H1 (cell line): ENCODE data around the gene KRT85. TPM values are rescaled to one million over a fixed set of nuclear protein-coding genes. Genes with fewer than 3 reads are reported as not detected.

Experiments
- CTCF ChIA-PET: fragments of 300-600 bp; sonication (Branson Sonifier 250); formaldehyde crosslinking; loops from one replicate; lab custom pipeline; 2021; ENCODE audit not compliant: partially characterized antibody; lab: Charles Lee
- POLR2A ChIA-PET: fragments of 300-600 bp; sonication (Branson Sonifier 250); formaldehyde crosslinking; loops from one replicate; lab custom pipeline; 2021; ENCODE audit warnings: inconsistent platforms; ENCODE audit not compliant: partially characterized antibody; lab: Charles Lee
- DNase-seq, 2 experiments: peaks; one replicate each; pipeline versions ENCODE4 v3.0.0 to v3.0.0-alpha.2; 2010 to 2022; ENCODE audit warnings: low spot score in 2 of 2, low read depth in 1 of 2, mixed read lengths in 1 of 2
- FAIRE-seq: peaks from 2 replicates; lab custom pipeline; 2011; peaks lifted over from hg19 to GRCh38; lab: Jason Lieb, UNC
- H2AFZ ChIP-seq: 2 replicates; pipeline ENCODE4 v1.8.1; 2012; ENCODE audit warnings: low read length, inconsistent platforms
- H2AK5ac ChIP-seq: 2 replicates; pipeline ENCODE4 v1.6.1; 2013; ENCODE audit warnings: low read depth, low read length
- H2BK120ac ChIP-seq: replicated peaks from 2 replicates; pipeline ENCODE3; 2013; ENCODE audit warnings: low read depth, low read length, inconsistent platforms
- H2BK12ac ChIP-seq: 2 replicates; pipeline ENCODE4 v1.6.1; 2013; ENCODE audit warnings: low read depth, low read length
- H2BK15ac ChIP-seq: 2 replicates; pipeline ENCODE4 v1.6.1; 2013; ENCODE audit warnings: low read length
- H2BK20ac ChIP-seq: 2 replicates; pipeline ENCODE4 v1.6.1; 2013; ENCODE audit warnings: low read length
- H2BK5ac ChIP-seq: 2 replicates; pipeline ENCODE4 v1.6.1; 2013; ENCODE audit warnings: low read depth, low read length
- H3K14ac ChIP-seq: 2 replicates; pipeline ENCODE4 v1.6.1; 2013; ENCODE audit warnings: inconsistent platforms; ENCODE audit not compliant: insufficient read length
- H3K18ac ChIP-seq: 2 replicates; pipeline ENCODE4 v1.6.1; 2013; ENCODE audit warnings: low read length; ENCODE audit errors: extremely low read depth
- H3K23ac ChIP-seq: 2 replicates; pipeline ENCODE4 v1.6.1; 2013; ENCODE audit warnings: inconsistent platforms; ENCODE audit not compliant: insufficient read length
- H3K23me2 ChIP-seq: 2 replicates; pipeline ENCODE4 v1.6.1; 2013; ENCODE audit warnings: low read depth, low read length
- H3K27ac ChIP-seq: 2 replicates; pipeline ENCODE4 v1.6.1; 2011; ENCODE audit warnings: low read depth, low read length, inconsistent platforms
- H3K27me3 ChIP-seq, 4 experiments: replicated peaks in 1 of 4; 1 replicate in 1 of 4; 2 replicates in 3 of 4; pipeline versions ENCODE4 v1.6.1 to v1.8.1; 2011 to 2013; ENCODE audit warnings: low read length in 3 of 4, mild to moderate bottlenecking in 3 of 4, inconsistent platforms in 2 of 4, mixed read lengths in 2 of 4, moderate library complexity in 1 of 4; ENCODE audit not compliant: control insufficient read depth in 3 of 4, insufficient read depth in 3 of 4; ENCODE audit errors: extremely low read depth in 1 of 4
- H3K36me3 ChIP-seq, 4 experiments: 2 replicates each; pipeline versions ENCODE4 v1.6.1 to v1.8.1; 2011 to 2013; ENCODE audit warnings: mild to moderate bottlenecking in 4 of 4, low read length in 3 of 4, moderate library complexity in 2 of 4, control low read depth in 1 of 4, inconsistent platforms in 1 of 4; ENCODE audit not compliant: insufficient read depth in 4 of 4, control insufficient read depth in 2 of 4
- H3K4ac ChIP-seq: replicated peaks from 2 replicates; pipeline ENCODE3; 2013; ENCODE audit warnings: low read length, low read depth, mixed read lengths, inconsistent platforms; ENCODE audit not compliant: insufficient read length
- H3K4me1 ChIP-seq, 4 experiments: replicated peaks in 1 of 4; 1 replicate in 1 of 4; 2 replicates in 3 of 4; pipeline versions ENCODE4 v1.6.1 to v1.8.1; 2011 to 2013; ENCODE audit warnings: low read length in 3 of 4, inconsistent platforms in 2 of 4, mixed read lengths in 1 of 4; ENCODE audit not compliant: insufficient read depth in 4 of 4, control insufficient read depth in 3 of 4
- H3K4me2 ChIP-seq, 2 experiments: 2 replicates each; pipeline versions ENCODE4 v1.6.1 to v1.8.1; 2011 to 2013; ENCODE audit warnings: low read depth in 2 of 2, low read length in 2 of 2, control low read depth in 1 of 2, inconsistent platforms in 1 of 2, mild to moderate bottlenecking in 1 of 2; ENCODE audit not compliant: insufficient read depth in 1 of 2
- H3K4me3 ChIP-seq, 4 experiments: fragments of 200-600, 300-600 bp in 1 of 4; sonication (generic), shearing (Covaris generic), sonication (Bioruptor Twin) in 1 of 4; 2 replicates each; pipeline versions ENCODE4 v1.5.1 to v1.8.1; 2011 to 2016; ENCODE audit warnings: low read length in 4 of 4, low read depth in 3 of 4, control low read depth in 2 of 4, inconsistent platforms in 2 of 4, mild to moderate bottlenecking in 2 of 4, mixed read lengths in 1 of 4, moderate library complexity in 1 of 4; ENCODE audit not compliant: insufficient read depth in 2 of 4; ENCODE audit errors: extremely low read depth in 1 of 4
- H3K56ac ChIP-seq: replicated peaks from 2 replicates; pipeline ENCODE3; 2013; ENCODE audit warnings: low read depth, mild to moderate bottlenecking, mixed read lengths, low read length, inconsistent platforms; ENCODE audit not compliant: insufficient read length
- H3K79me1 ChIP-seq: 2 replicates; pipeline ENCODE4 v1.6.1; 2013; ENCODE audit warnings: low read depth, low read length, control low read depth
- H3K79me2 ChIP-seq, 2 experiments: 2 replicates each; pipeline versions ENCODE4 v1.6.1 to v1.8.1; 2012 to 2013; ENCODE audit warnings: low read length in 2 of 2, mild to moderate bottlenecking in 2 of 2, inconsistent platforms in 1 of 2; ENCODE audit not compliant: insufficient read depth in 2 of 2, control insufficient read depth in 1 of 2
- H3K9ac ChIP-seq, 4 experiments: replicated peaks in 1 of 4; 1 replicate in 1 of 4; 2 replicates in 3 of 4; pipeline versions ENCODE4 v1.6.1 to v1.8.1; 2011 to 2013; ENCODE audit warnings: low read depth in 3 of 4, low read length in 3 of 4, control low read depth in 2 of 4, mild to moderate bottlenecking in 2 of 4, moderate library complexity in 2 of 4, inconsistent platforms in 1 of 4; ENCODE audit errors: extremely low read depth in 1 of 4
- H3K9me3 ChIP-seq, 2 experiments: 2 replicates each; pipeline versions ENCODE4 v1.6.1 to v1.8.1; 2012 to 2013; ENCODE audit warnings: mild to moderate bottlenecking in 2 of 2, moderate library complexity in 2 of 2, control low read depth in 1 of 2, inconsistent platforms in 1 of 2, low read depth in 1 of 2, low read length in 1 of 2, mixed read lengths in 1 of 2; ENCODE audit not compliant: insufficient read depth in 2 of 2
- H4K20me1 ChIP-seq, 2 experiments: replicated peaks in 1 of 2; 2 replicates each; pipeline versions ENCODE3 to v1.8.1; 2011 to 2013; ENCODE audit warnings: inconsistent platforms in 2 of 2, low read length in 2 of 2, mild to moderate bottlenecking in 1 of 2; ENCODE audit not compliant: insufficient read depth in 2 of 2, control insufficient read depth in 1 of 2
- H4K5ac ChIP-seq: 2 replicates; pipeline ENCODE4 v1.6.1; 2013; ENCODE audit warnings: low read length, low read depth, mixed read lengths, inconsistent platforms; ENCODE audit not compliant: insufficient read length
- H4K8ac ChIP-seq: 2 replicates; pipeline ENCODE4 v1.8.0; 2013; ENCODE audit warnings: mild to moderate bottlenecking, moderate library complexity, low read length, inconsistent platforms; ENCODE audit not compliant: insufficient read depth; ENCODE audit errors: extremely low read depth
- H4K91ac ChIP-seq: replicated peaks from 2 replicates; pipeline ENCODE3; 2013; ENCODE audit warnings: low read length, mixed read lengths, inconsistent platforms; ENCODE audit not compliant: insufficient read length
- HDAC6 ChIP-seq: IDR thresholded peaks from one replicate; pipeline ENCODE4 v1.7.1; 2012; ENCODE audit warnings: low read depth, mild to moderate bottlenecking, inconsistent platforms, low read length, moderate library complexity
- KDM1A ChIP-seq: fragments of 200-600, 300-600 bp; sonication (generic); IDR thresholded peaks from 2 replicates; pipeline ENCODE4 v1.7.1; 2016; ENCODE audit warnings: mild to moderate bottlenecking, low read length, borderline replicate concordance
- KDM4A ChIP-seq: IDR thresholded peaks from one replicate; pipeline ENCODE4 v1.7.1; 2012; ENCODE audit warnings: low read depth, mild to moderate bottlenecking, moderate library complexity, low read length, inconsistent platforms; ENCODE audit not compliant: severe bottlenecking
- KDM5A ChIP-seq: fragments of 200-600 bp; IDR thresholded peaks from 2 replicates; pipeline ENCODE4 v1.7.1; 2012; ENCODE audit warnings: mild to moderate bottlenecking, low read length, inconsistent platforms, mixed read lengths
- NRF1 ChIP-seq: IDR thresholded peaks from 2 replicates; pipeline ENCODE4 v1.6.1; 2011; ENCODE audit warnings: mild to moderate bottlenecking, low read depth, low read length, improper control_type of control experiment
- SIX5 ChIP-seq: IDR thresholded peaks from 2 replicates; pipeline ENCODE4 v1.6.1; 2011; ENCODE audit warnings: mild to moderate bottlenecking, low read depth, low read length
- TAF7 ChIP-seq: optimal IDR thresholded peaks from 2 replicates; pipeline ENCODE3; 2011; ENCODE audit warnings: low read depth, mild to moderate bottlenecking, inconsistent platforms, low read length, moderate library complexity, borderline replicate concordance
- TCF12 ChIP-seq: IDR thresholded peaks from 2 replicates; pipeline ENCODE4 v1.6.1; 2011; ENCODE audit warnings: low read depth, mild to moderate bottlenecking, low read length
- WGBS, 2 experiments: shearing (Covaris generic) in 1 of 2; methylation state at CpG; one replicate each; pipeline versions ENCODE4 v1.1.6 to v1.1.7; 2013 to 2015; ENCODE audit warnings: low lambda C conversion rate in 2 of 2, mixed read lengths in 2 of 2, inconsistent platforms in 1 of 2, low coverage in 1 of 2, missing lambda C conversion rate in 1 of 2; ENCODE audit not compliant: insufficient replicate concordance in 2 of 2, insufficient coverage in 1 of 2, insufficient read length in 1 of 2; ENCODE audit errors: extremely low coverage in 1 of 2, missing lambda C conversion rate in 1 of 2; 5-methylcytosine and 5-hydroxymethylcytosine counted together
- polyA plus RNA-seq, 7 experiments: library from polyadenylated mRNA; depleted of rRNA in 3 of 7; stranded (reverse) in 5 of 7; unstranded in 2 of 7; fragments of >200 nt in 5 of 7; fragments of 200-250 nt in 2 of 7; gene quantifications; 1 replicate in 5 of 7; 2 replicates in 1 of 7; 4 replicates in 1 of 7; pipeline versions ENCODE4 v1.2.1 to v1.2.3, GENCODE V29; 2011 to 2013; ENCODE audit warnings: missing spikeins in 2 of 7, mixed read lengths in 2 of 7
- total RNA-seq: library from RNA; stranded (reverse); fragmentation: NEBNext Ultra II Directional; extraction: Animal tissue kit (Norgen Biotek cat#: 25700); gene quantifications from 2 replicates; pipeline ENCODE4 v1.2.1, GENCODE V29; 2021
- TF ChIP-seq, protein P1 (sequence below): IDR thresholded peaks from 2 replicates; pipeline ENCODE4 v1.6.1; 2012; ENCODE audit warnings: low read length, inconsistent platforms
- TF ChIP-seq, protein P2 (sequence below): IDR thresholded peaks from 2 replicates; pipeline ENCODE4 v1.6.1; 2011; ENCODE audit warnings: low read length, improper control_type of control experiment
- TF ChIP-seq, protein P3 (sequence below): IDR thresholded peaks from 2 replicates; pipeline ENCODE4 v1.6.1; 2012; ENCODE audit warnings: inconsistent platforms

Gene KRT85
- total and polyA plus RNA-seq, 2 of the 8 experiments (the other 6 are each of a cell fraction or from before 2014, with no cell fraction given) = not detected

DNA sequence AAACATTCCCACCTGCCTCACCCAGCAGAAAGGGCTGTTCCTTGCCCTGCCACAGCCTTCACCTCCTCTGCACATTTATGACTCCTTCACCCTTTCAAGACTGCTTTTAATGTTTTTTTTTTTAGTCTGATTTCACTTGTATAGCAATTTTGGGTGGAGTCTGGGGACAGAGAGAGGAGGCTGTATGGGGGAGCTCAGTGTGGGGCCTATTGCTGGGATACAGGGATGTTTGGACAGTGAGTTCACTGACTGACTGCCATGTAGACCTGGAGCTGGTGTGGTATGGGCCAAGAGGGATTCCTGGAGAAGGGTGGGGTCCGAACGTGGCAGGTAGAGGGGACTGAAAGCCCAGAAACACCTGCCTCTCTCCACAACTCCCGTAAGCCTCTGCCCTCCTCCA is 1.9 kb upstream of the KRT85 start:
- no peak overlapping the region for H3K9ac ChIP-seq
- ChIA-PET POLR2A (interaction anchor here (0.8 kb wide), 1 partner anchor 402 kb away, joined by 3 read pairs; no protein-coding TSS in a partner anchor), CTCF (interaction anchor here (0.8 to 8.6 kb wide), 22 partner anchors 7 to 515 kb away, joined by 3 to 105 read pairs (median 4); partner anchors contain the start of genes KRT83 and KRT84)
- H4K20me1 ChIP-seq = peaks cover 0 to 2% of the 10 kb centered on the region in 2 experiments
- no peak overlapping the region for H3K56ac ChIP-seq
- DNase-seq = no peak
- H3K27me3 ChIP-seq = no peaks in the 10 kb centered on the region
- H4K8ac ChIP-seq = no peak overlapping the region; the same call in 1 of the 2 replicates
- no peaks in the 10 kb centered on the region for H3K9me3 ChIP-seq
- no peak overlapping the region for H3K14ac ChIP-seq
- H3K79me2 ChIP-seq = no peaks in the 10 kb centered on the region
- no peak overlapping the region for H2BK15ac ChIP-seq
- no peak overlapping the region for H2BK20ac ChIP-seq
- no peak overlapping the region for H3K27ac ChIP-seq
- H3K79me1 ChIP-seq = no peaks in the 10 kb centered on the region
- no peak overlapping the region for H3K23ac ChIP-seq
- 90% methylated on average over 3 of the region's 3 CpGs; no CpG with 5 or more reads in 1 of the 2 experiments for WGBS, 2 experiments
- H2AK5ac ChIP-seq = no peak overlapping the region
- H3K4ac ChIP-seq = no peak overlapping the region
- H2BK120ac ChIP-seq = no peak overlapping the region
- no peak overlapping the region for H2BK5ac ChIP-seq
- no peak overlapping the region for H4K91ac ChIP-seq
- no peaks in the 10 kb centered on the region for H3K23me2 ChIP-seq
- H3K4me1 ChIP-seq = no peaks in the 10 kb centered on the region
- no peak overlapping the region for H2BK12ac ChIP-seq
- no peak overlapping the region for H3K18ac ChIP-seq
- no peaks in the 10 kb centered on the region for H3K36me3 ChIP-seq
- no peak overlapping the region for H2AFZ ChIP-seq
- H3K4me3 ChIP-seq = no peak overlapping the region
- H4K5ac ChIP-seq = no peak overlapping the region
- FAIRE-seq = no peak
- H3K4me2 ChIP-seq = no peak overlapping the region
- TF ChIP-seq, protein P1, sequence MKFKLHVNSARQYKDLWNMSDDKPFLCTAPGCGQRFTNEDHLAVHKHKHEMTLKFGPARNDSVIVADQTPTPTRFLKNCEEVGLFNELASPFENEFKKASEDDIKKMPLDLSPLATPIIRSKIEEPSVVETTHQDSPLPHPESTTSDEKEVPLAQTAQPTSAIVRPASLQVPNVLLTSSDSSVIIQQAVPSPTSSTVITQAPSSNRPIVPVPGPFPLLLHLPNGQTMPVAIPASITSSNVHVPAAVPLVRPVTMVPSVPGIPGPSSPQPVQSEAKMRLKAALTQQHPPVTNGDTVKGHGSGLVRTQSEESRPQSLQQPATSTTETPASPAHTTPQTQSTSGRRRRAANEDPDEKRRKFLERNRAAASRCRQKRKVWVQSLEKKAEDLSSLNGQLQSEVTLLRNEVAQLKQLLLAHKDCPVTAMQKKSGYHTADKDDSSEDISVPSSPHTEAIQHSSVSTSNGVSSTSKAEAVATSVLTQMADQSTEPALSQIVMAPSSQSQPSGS = no peak
- no peak for TF ChIP-seq TCF12
- TF ChIP-seq, protein P2, sequence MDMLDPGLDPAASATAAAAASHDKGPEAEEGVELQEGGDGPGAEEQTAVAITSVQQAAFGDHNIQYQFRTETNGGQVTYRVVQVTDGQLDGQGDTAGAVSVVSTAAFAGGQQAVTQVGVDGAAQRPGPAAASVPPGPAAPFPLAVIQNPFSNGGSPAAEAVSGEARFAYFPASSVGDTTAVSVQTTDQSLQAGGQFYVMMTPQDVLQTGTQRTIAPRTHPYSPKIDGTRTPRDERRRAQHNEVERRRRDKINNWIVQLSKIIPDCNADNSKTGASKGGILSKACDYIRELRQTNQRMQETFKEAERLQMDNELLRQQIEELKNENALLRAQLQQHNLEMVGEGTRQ = no peak
- no peak for TF ChIP-seq NRF1
- TF ChIP-seq KDM5A = no peak
- no peak for TF ChIP-seq SIX5
- TF ChIP-seq HDAC6 = no peak
- TF ChIP-seq KDM4A = no peak
- TF ChIP-seq, protein P3, sequence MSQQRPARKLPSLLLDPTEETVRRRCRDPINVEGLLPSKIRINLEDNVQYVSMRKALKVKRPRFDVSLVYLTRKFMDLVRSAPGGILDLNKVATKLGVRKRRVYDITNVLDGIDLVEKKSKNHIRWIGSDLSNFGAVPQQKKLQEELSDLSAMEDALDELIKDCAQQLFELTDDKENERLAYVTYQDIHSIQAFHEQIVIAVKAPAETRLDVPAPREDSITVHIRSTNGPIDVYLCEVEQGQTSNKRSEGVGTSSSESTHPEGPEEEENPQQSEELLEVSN = no peak
- no peak for TF ChIP-seq TAF7
- no peak for TF ChIP-seq KDM1A
